ENCODE data around the gene EEFSEC. TPM values are rescaled to one million over a fixed set of nuclear protein-coding genes. Genes with fewer than 3 reads are reported as not detected.

The EEFSEC gene
- total and polyA plus RNA-seq, 2 of the 4 experiments (the other 2 are of a cell fraction), result 4.5 to 9.3 TPM

GRCh38 chr3:128199110-128199509 is 45.8 kb downstream of the EEFSEC start:
- Histone ChIP-seq H2AK5ac (ENCODE audit: low read depth, low read length) (no peak overlapping the region), H3K9ac (ENCODE audit: low read depth, low read length) (no peak overlapping the region), H2BK15ac (ENCODE audit: low read depth, low read length) (no peak overlapping the region), H4K20me1 (ENCODE audit: insufficient read depth, low read length) (no peaks in the 10 kb centered on the region), H3K18ac (ENCODE audit: low read depth, low read length) (no peak overlapping the region), H3K4me2 (ENCODE audit: low read depth, low read length) (no peak overlapping the region), H4K5ac (ENCODE audit: low read depth, low read length) (no peak overlapping the region), H3K14ac (replicated peaks; ENCODE audit: low read depth, low read length) (no peak overlapping the region), H3K36me3 (ENCODE audit: control insufficient read depth, insufficient read depth, low read length) (no peaks in the 10 kb centered on the region), H3K4ac (ENCODE audit: low read depth, low read length) (no peak overlapping the region), H3K23ac (ENCODE audit: low read depth, low read length) (no peak overlapping the region), H3K4me3 (ENCODE audit: insufficient read depth, low read depth, low read length) (no peak overlapping the region), H2AK9ac (replicated peaks; ENCODE audit: low read depth, low read length, poor library complexity) (no peak overlapping the region), H2BK120ac (ENCODE audit: low read depth, low read length) (no peak overlapping the region), H4K91ac (ENCODE audit: insufficient read depth, low read depth, low read length) (no peak overlapping the region), H2BK20ac (ENCODE audit: low read depth, low read length) (no peak overlapping the region), H3K4me1 (ENCODE audit: control insufficient read depth, insufficient read depth, low read length) (peaks cover 10% of the 10 kb centered on the region; the same call in 1 of the 2 replicates), H2BK5ac (ENCODE audit: low read depth, low read length, poor library complexity, severe bottlenecking) (no peak overlapping the region), H3K27ac (ENCODE audit: insufficient read depth, low read length) (no peak overlapping the region), H4K8ac (ENCODE audit: low read depth in 2 of 2, low read length in 2 of 2) (no peak overlapping the region), H3K9me1 (ENCODE audit: insufficient read depth, low read length) (no peaks in the 10 kb centered on the region; the same call in 1 of the 2 replicates), H3K79me1 (ENCODE audit: low read depth in 1 of 2, low read length in 2 of 2) (peaks cover 0 to 4% of the 10 kb centered on the region in 2 experiments; a peak in 1 of 4 replicates), H3K56ac (ENCODE audit: extremely low read depth, insufficient read depth, low read length) (no peak overlapping the region), H2AFZ (replicated peaks; ENCODE audit: low read length, poor library complexity) (no peak overlapping the region), H3K27me3 (ENCODE audit: control insufficient read depth, insufficient read depth, low read length) (no peaks in the 10 kb centered on the region), H3K9me3 (ENCODE audit: control insufficient read depth, insufficient read depth, low read length) (no peaks in the 10 kb centered on the region)
- DNase-seq (no peak), ATAC-seq (ENCODE audit: low read depth) (no peak)
- ChIA-PET POLR2A (ENCODE audit: unreplicated experiment) (no interaction called here), CTCF (no interaction called here)
- in situ Hi-C loops (cut with MboI; ENCODE audit: low sequenced_read_pairs), result no loop called here
- WGBS, 2 experiments (ENCODE audit: extremely low coverage in 2 of 2, insufficient read length in 1 of 2), result no CpG with 5 or more reads among the region's 1 CpG
- TF ChIP-seq FOS (IDR thresholded peaks at IDR 0.05; ENCODE audit: low read depth, low read length) (no peak), NFE2L2 (IDR thresholded peaks at IDR 0.05; ENCODE audit: low read depth, low read length) (no peak), RCOR1 (IDR thresholded peaks at IDR 0.05; ENCODE audit: insufficient replicate concordance, low read length) (no peak)
- TF ChIP-seq, protein P1, sequence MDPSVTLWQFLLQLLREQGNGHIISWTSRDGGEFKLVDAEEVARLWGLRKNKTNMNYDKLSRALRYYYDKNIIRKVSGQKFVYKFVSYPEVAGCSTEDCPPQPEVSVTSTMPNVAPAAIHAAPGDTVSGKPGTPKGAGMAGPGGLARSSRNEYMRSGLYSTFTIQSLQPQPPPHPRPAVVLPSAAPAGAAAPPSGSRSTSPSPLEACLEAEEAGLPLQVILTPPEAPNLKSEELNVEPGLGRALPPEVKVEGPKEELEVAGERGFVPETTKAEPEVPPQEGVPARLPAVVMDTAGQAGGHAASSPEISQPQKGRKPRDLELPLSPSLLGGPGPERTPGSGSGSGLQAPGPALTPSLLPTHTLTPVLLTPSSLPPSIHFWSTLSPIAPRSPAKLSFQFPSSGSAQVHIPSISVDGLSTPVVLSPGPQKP (IDR thresholded peaks at IDR 0.05; ENCODE audit: borderline replicate concordance, low read depth, low read length), result no peak
- intact Hi-C loops (cut with micrococcal nuclease), result loop anchor here (5.0 kb wide), 1 partner anchor 103 kb away; no protein-coding TSS in a partner anchor
- dilution Hi-C loops (cut with HindIII; ENCODE audit: low sequenced_read_pairs, unreplicated experiment), result no loop called here
- no TSS peak for BruUV-seq (replicated peaks)
